ENCODE data around the gene OR2T3. TPM values are rescaled to one million over a fixed set of nuclear protein-coding genes. Genes with fewer than 3 reads are reported as not detected.

The OR2T3 gene
- total and polyA plus RNA-seq, 9 donors: not detected

- Histone ChIP-seq H3K27ac (no peak overlapping the region), H3K4me3 (no peak overlapping the region), H3K36me3 (no peaks in the 10 kb centered on the region), H3K4me1 (ENCODE audit: insufficient read depth) (no peaks in the 10 kb centered on the region), H3K27me3 (no peaks in the 10 kb centered on the region), H3K9me3 (no peaks in the 10 kb centered on the region)
- DNase-seq: no peak
- 79 to 83% (median 81%) methylated on average over 12 of the region's 12 CpGs for WGBS, 3 donors
- no peak for TF ChIP-seq CTCF (IDR thresholded peaks at IDR 0.05)
- no peak for TF ChIP-seq EP300 (IDR thresholded peaks at IDR 0.05)
- TF ChIP-seq POLR2A (IDR thresholded peaks at IDR 0.05): no peak
- intact Hi-C loops (cut with DNase I): no loop called here
Observed at GRCh38 chr1:248521856-248522255, 48.7 kb downstream of the OR2T3 start.

Other genes with a start within 250 kb of the OR2T3 start
- under 1 TPM in 1 of 7 donors, not detected in 6; under 0.01 TPM for gene OR2M4, start 241.9 kb upstream of the OR2T3 start, total RNA-seq
- gene OR2M4, start 241.9 kb upstream of the OR2T3 start, polyA plus RNA-seq: not detected
- gene OR2T33, start 195.4 kb upstream of the OR2T3 start, total RNA-seq: not detected
- not detected for gene OR2T33, start 195.4 kb upstream of the OR2T3 start, polyA plus RNA-seq
- gene OR2T12, start 169.9 kb upstream of the OR2T3 start, total RNA-seq: not detected
- gene OR2T12, start 169.9 kb upstream of the OR2T3 start, polyA plus RNA-seq: not detected
- not detected for gene OR2M7, start 148.8 kb upstream of the OR2T3 start, total RNA-seq
- not detected for gene OR2M7, start 148.8 kb upstream of the OR2T3 start, polyA plus RNA-seq
- gene OR14C36, start 124.6 kb upstream of the OR2T3 start, total RNA-seq: not detected
- gene OR14C36, start 124.6 kb upstream of the OR2T3 start, polyA plus RNA-seq: not detected
- gene OR2T4, start 111.7 kb upstream of the OR2T3 start, total RNA-seq: not detected
- gene OR2T4, start 111.7 kb upstream of the OR2T3 start, polyA plus RNA-seq: not detected
- not detected for gene OR2T6, start 97.6 kb upstream of the OR2T3 start, total RNA-seq
- not detected for gene OR2T6, start 97.6 kb upstream of the OR2T3 start, polyA plus RNA-seq
- not detected for gene OR2T1, start 70.3 kb upstream of the OR2T3 start, total RNA-seq
- gene OR2T1, start 70.3 kb upstream of the OR2T3 start, polyA plus RNA-seq: not detected
- under 1 TPM in 2 of 7 donors, not detected in 5; 0.10 to 0.46 TPM for gene OR2T2, start 27.7 kb upstream of the OR2T3 start, total RNA-seq
- not detected for gene OR2T2, start 27.7 kb upstream of the OR2T3 start, polyA plus RNA-seq
- under 1 TPM in 1 of 7 donors, not detected in 6; 0.10 TPM for gene OR2T5, start 15.2 kb downstream of the OR2T3 start, total RNA-seq
- not detected for gene OR2T5, start 15.2 kb downstream of the OR2T3 start, polyA plus RNA-seq
- gene OR2G6, start 34.7 kb downstream of the OR2T3 start, total RNA-seq: under 1 TPM in 1 of 7 donors, not detected in 6; 0.23 TPM
- not detected for gene OR2G6, start 34.7 kb downstream of the OR2T3 start, polyA plus RNA-seq
- gene OR2T29, start 89.4 kb downstream of the OR2T3 start, total RNA-seq: not detected
- gene OR2T29, start 89.4 kb downstream of the OR2T3 start, polyA plus RNA-seq: not detected
- gene OR2T34, start 101.4 kb downstream of the OR2T3 start, total RNA-seq: not detected
- not detected for gene OR2T34, start 101.4 kb downstream of the OR2T3 start, polyA plus RNA-seq
- 1 to 10 TPM in 1 of 7 donors, not detected in 6; 2.1 TPM for gene OR2T10, start 124.3 kb downstream of the OR2T3 start, total RNA-seq
- not detected for gene OR2T10, start 124.3 kb downstream of the OR2T3 start, polyA plus RNA-seq
- under 1 TPM in 1 of 7 donors, not detected in 6; 0.11 TPM for gene OR2T11, start 161.7 kb downstream of the OR2T3 start, total RNA-seq
- not detected for gene OR2T11, start 161.7 kb downstream of the OR2T3 start, polyA plus RNA-seq
- under 1 TPM in 1 of 7 donors, not detected in 6; 0.07 TPM for gene OR2T35, start 171.9 kb downstream of the OR2T3 start, total RNA-seq
- not detected for gene OR2T35, start 171.9 kb downstream of the OR2T3 start, polyA plus RNA-seq
- gene OR2T27, start 182.2 kb downstream of the OR2T3 start, total RNA-seq: not detected
- gene OR2T27, start 182.2 kb downstream of the OR2T3 start, polyA plus RNA-seq: under 1 TPM in 1 of 2 donors, not detected in 1; 0.11 TPM
- not detected for gene OR14I1, start 229.4 kb downstream of the OR2T3 start, total RNA-seq
- not detected for gene OR14I1, start 229.4 kb downstream of the OR2T3 start, polyA plus RNA-seq